HepG2 (cell line): ENCODE data around the gene DNMT3A. TPM values are rescaled to one million over a fixed set of nuclear protein-coding genes. Genes with fewer than 3 reads are reported as not detected.

Experiments
- ARNTL ChIP-seq: sonication (generic); formaldehyde crosslinking; IDR thresholded peaks from 2 replicates; pipeline ENCODE4 v1.4.0; 2020; ENCODE audit warnings: mild to moderate bottlenecking, missing genetic modification reagents
- EHMT2 ChIP-seq: fragments of 200-600 bp; sonication (generic); IDR thresholded peaks from 2 replicates; pipeline ENCODE4 v1.7.0; 2017; ENCODE audit warnings: antibody characterized with exemption, low read depth, low read length, borderline replicate concordance
- GTF3A ChIP-seq: sonication (generic); formaldehyde crosslinking; conservative IDR thresholded peaks from 2 replicates; pipeline ENCODE4 v1.4.0; 2020; ENCODE audit warnings: mild to moderate bottlenecking, missing genetic modification reagents
- KAT8 ChIP-seq: IDR thresholded peaks from 2 replicates; pipeline ENCODE4 v1.6.1; 2016; ENCODE audit warnings: missing genetic modification reagents, missing compliant biosample characterization
- PHF20 ChIP-seq: sonication (generic); formaldehyde crosslinking; IDR thresholded peaks from 2 replicates; pipeline ENCODE4 v1.5.0; 2020; ENCODE audit warnings: mild to moderate bottlenecking, missing genetic modification reagents
- ZNF564 ChIP-seq: sonication (generic); formaldehyde crosslinking; IDR thresholded peaks from 2 replicates; pipeline ENCODE4 v1.8.1; 2023; ENCODE audit warnings: mild to moderate bottlenecking, missing genetic modification reagents
- polyA plus RNA-seq, 8 experiments: library from polyadenylated mRNA; depleted of rRNA in 3 of 8; stranded (reverse) in 7 of 8; unstranded in 1 of 8; fragments of >200 nt; fragmentation: Illumina TruSeq in 4 of 8; extraction: Trizol in 4 of 8; gene quantifications; 2 replicates each; pipeline versions ENCODE4 v1.2.1 to v1.2.3, GENCODE V29; 2011 to 2016; ENCODE audit warnings: low read depth in 4 of 8, missing spikeins in 1 of 8, mixed read lengths in 1 of 8; ENCODE audit not compliant: insufficient read depth in 1 of 8
- total RNA-seq, 5 experiments: library from RNA; depleted of rRNA; stranded (reverse); fragments of >200 nt; fragmentation: Illumina TruSeq; extraction: Trizol; gene quantifications; 2 replicates each; pipeline ENCODE4 v1.2.3, GENCODE V29; 2016; ENCODE audit warnings: low read depth in 1 of 5
- TF ChIP-seq, protein P1 (sequence below): sonication (generic); formaldehyde crosslinking; IDR thresholded peaks from 2 replicates; pipeline ENCODE4 v1.4.0; 2020; ENCODE audit warnings: mild to moderate bottlenecking, missing genetic modification reagents
- TF ChIP-seq, protein P2 (sequence below): sonication (generic); formaldehyde crosslinking; conservative IDR thresholded peaks from 2 replicates; pipeline ENCODE4 v1.8.0; 2022; ENCODE audit warnings: mild to moderate bottlenecking, moderate library complexity, missing genetic modification reagents
- TF ChIP-seq, protein P3 (sequence below): sonication (generic); formaldehyde crosslinking; conservative IDR thresholded peaks from 2 replicates; pipeline ENCODE4 v1.5.0; 2020; ENCODE audit warnings: missing genetic modification reagents
- TF ChIP-seq, protein P4 (sequence below): sonication (generic); formaldehyde crosslinking; IDR thresholded peaks from 2 replicates; pipeline ENCODE4 v1.5.1; 2020; ENCODE audit warnings: mild to moderate bottlenecking, missing genetic modification reagents

The DNMT3A gene
- total and polyA plus RNA-seq, 2 of the 13 experiments (the other 11 are each of a cell fraction or from before 2014, with no cell fraction given), result 14.7 to 29.1 TPM

DNA sequence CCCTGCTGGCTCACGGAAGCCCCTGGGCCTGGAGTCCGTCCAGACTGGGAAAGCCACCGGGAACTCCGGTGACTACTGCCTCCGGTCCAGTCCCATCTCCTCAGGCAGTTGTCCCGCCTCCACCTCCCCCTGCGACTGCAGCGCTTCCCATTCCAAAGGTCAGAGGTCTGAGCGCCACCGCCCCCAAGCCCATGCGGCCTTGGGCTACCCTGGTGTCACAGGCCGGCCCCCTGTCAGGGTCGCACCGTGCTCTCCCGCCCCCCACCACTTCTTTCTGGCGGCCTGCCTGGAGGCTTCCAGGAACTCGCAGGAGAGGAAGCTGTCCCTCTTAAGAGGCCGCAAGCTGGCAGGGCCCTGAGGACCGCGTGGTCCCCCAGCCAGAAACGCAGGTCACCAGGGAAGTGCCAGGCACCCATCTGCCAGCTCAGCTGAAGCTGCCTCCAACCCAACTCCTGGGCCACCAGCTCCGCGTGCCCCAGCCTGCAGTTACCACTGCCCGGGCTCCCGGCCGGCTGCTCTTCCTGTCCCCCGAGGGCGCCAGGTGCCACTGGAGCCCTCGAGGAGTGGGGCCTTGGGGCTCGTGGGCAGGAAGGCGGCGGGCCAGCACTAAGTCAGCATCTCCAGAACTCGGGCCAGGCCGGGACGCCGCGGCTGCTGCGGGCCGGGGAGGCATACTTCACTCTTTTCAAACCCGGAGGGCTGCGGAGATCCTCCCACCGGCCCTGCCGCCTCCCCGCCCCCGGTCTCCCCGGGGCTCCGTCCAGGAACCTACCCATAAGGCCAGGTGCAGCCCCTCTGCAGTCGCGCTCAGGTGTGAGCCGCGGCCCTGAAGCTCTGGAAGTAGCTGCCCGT, 90.1 kb downstream of the DNMT3A start (continued):
- TF ChIP-seq, protein P1, sequence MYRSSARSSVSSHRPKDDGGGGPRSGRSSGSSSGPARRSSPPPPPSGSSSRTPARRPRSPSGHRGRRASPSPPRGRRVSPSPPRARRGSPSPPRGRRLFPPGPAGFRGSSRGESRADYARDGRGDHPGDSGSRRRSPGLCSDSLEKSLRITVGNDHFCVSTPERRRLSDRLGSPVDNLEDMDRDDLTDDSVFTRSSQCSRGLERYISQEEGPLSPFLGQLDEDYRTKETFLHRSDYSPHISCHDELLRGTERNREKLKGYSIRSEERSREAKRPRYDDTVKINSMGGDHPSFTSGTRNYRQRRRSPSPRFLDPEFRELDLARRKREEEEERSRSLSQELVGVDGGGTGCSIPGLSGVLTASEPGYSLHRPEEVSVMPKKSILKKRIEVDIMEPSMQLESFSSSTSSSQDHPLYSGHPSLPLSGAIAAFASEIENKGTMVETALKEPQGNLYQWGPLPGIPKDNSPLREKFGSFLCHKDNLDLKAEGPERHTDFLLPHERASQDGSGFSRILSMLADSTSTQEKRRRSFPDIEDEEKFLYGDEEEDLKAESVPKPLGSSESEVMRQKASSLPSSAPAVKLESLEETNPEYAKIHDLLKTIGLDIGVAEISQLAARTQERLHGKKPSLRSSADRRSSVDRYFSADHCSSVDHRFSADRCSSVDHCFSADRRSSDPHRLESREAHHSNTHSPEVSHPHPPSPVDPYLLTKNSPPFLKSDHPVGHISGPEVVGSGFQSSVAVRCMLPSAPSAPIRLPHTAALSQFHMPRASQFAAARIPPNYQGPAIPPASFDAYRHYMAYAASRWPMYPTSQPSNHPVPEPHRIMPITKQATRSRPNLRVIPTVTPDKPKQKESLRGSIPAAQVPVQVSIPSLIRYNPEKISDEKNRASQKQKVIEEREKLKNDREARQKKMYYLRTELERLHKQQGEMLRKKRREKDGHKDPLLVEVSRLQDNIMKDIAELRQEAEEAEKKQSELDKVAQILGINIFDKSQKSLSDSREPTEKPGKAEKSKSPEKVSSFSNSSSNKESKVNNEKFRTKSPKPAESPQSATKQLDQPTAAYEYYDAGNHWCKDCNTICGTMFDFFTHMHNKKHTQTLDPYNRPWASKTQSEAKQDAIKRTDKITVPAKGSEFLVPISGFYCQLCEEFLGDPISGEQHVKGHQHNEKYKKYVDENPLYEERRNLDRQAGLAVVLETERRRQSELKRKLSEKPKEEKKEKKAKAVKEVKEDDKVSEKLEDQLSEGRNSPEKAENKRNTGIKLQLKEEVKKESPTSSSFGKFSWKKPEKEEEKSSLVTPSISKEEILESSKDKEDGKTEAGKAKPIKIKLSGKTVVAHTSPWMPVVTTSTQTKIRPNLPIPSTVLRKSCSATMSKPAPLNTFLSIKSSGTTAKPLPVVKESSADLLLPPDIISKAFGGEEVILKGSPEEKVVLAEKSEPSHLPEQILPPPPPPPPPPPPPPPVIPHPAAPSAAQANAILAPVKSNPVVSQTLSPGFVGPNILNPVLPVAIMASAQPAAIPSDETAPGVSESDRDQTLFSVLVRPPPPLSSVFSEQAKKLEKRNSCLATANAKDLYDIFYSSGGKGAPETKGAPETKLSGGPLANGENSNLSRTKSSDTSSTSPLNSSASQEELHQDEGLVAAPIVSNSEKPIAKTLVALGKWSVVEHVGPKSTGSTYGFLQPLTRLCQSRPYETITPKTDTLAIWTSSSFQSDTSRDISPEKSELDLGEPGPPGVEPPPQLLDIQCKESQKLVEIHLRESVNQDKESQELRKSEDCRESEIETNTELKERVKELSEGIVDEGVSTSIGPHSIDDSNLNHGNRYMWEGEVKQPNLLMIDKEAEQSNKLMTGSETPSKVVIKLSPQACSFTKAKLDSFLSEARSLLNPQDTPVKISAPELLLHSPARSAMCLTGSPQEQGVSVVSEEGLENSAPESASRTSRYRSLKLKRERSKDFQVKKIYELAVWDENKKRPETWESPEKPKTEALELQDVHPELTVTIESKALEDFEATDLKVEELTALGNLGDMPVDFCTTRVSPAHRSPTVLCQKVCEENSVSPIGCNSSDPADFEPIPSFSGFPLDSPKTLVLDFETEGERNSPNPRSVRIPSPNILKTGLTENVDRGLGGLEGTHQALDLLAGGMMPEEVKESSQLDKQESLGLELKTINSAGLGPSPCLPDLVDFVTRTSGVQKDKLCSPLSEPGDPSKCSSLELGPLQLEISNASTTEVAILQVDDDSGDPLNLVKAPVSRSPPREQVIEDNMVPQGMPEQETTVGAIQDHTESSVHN, result peak; percentile 92
- peak; percentile 90 for TF ChIP-seq KAT8 (CRISPR knock-in tag)
- TF ChIP-seq, protein P2, sequence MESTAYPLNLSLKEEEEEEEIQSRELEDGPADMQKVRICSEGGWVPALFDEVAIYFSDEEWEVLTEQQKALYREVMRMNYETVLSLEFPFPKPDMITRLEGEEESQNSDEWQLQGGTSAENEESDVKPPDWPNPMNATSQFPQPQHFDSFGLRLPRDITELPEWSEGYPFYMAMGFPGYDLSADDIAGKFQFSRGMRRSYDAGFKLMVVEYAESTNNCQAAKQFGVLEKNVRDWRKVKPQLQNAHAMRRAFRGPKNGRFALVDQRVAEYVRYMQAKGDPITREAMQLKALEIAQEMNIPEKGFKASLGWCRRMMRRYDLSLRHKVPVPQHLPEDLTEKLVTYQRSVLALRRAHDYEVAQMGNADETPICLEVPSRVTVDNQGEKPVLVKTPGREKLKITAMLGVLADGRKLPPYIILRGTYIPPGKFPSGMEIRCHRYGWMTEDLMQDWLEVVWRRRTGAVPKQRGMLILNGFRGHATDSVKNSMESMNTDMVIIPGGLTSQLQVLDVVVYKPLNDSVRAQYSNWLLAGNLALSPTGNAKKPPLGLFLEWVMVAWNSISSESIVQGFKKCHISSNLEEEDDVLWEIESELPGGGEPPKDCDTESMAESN (CRISPR knock-in tag), result peak; percentile 75; the same call in 1 of the 2 replicates
- TF ChIP-seq EHMT2, result no peak
- TF ChIP-seq, protein P3, sequence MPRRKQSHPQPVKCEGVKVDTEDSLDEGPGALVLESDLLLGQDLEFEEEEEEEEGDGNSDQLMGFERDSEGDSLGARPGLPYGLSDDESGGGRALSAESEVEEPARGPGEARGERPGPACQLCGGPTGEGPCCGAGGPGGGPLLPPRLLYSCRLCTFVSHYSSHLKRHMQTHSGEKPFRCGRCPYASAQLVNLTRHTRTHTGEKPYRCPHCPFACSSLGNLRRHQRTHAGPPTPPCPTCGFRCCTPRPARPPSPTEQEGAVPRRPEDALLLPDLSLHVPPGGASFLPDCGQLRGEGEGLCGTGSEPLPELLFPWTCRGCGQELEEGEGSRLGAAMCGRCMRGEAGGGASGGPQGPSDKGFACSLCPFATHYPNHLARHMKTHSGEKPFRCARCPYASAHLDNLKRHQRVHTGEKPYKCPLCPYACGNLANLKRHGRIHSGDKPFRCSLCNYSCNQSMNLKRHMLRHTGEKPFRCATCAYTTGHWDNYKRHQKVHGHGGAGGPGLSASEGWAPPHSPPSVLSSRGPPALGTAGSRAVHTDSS (CRISPR knock-in tag), result no peak
- TF ChIP-seq, protein P4, sequence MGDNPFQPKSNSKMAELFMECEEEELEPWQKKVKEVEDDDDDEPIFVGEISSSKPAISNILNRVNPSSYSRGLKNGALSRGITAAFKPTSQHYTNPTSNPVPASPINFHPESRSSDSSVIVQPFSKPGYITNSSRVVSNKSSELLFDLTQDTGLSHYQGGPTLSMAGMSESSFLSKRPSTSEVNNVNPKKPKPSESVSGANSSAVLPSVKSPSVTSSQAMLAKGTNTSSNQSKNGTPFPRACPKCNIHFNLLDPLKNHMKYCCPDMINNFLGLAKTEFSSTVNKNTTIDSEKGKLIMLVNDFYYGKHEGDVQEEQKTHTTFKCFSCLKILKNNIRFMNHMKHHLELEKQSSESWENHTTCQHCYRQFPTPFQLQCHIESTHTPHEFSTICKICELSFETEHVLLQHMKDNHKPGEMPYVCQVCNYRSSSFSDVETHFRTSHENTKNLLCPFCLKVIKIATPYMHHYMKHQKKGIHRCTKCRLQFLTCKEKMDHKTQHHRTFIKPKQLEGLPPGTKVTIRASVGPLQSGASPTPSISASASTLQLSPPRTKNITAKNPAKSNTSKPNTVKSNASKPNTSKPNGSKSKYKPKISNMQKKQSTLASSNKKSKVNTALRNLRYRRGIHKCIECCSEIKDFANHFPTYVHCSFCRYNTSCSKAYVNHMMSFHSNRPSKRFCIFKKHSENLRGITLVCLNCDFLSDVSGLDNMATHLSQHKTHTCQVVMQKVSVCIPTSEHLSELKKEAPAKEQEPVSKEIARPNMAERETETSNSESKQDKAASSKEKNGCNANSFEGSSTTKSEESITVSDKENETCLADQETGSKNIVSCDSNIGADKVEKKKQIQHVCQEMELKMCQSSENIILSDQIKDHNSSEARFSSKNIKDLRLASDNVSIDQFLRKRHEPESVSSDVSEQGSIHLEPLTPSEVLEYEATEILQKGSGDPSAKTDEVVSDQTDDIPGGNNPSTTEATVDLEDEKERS (CRISPR knock-in tag), result peak; percentile 89
- TF ChIP-seq ARNTL (CRISPR knock-in tag), result peak; percentile 83
- TF ChIP-seq PHF20 (CRISPR knock-in tag), result peak; percentile 75
- peak; percentile 96 for TF ChIP-seq GTF3A
- peak; percentile 80 for TF ChIP-seq ZNF564 (CRISPR knock-in tag)
